GM21390 (cell line): ENCODE measurements around the gene APLNR.

Experiments
- ATAC-seq: cut with Tn5 transposase; IDR thresholded peaks from one replicate; pipeline ENCODE4 v1.9.1; 2021; ENCODE audit not compliant: unreplicated experiment

The APLNR gene

GRCh38 chr11:57219021-57219627 is 17.9 kb downstream of the APLNR start:
- no peak for ATAC-seq

- no peak for ATAC-seq
Measured at GRCh38 chr11:57217053-57217452, 20.0 kb downstream of the APLNR start.

- ATAC-seq, result no peak
Measured at GRCh38 chr11:57216463-57216862, 20.6 kb downstream of the APLNR start.

- no peak for ATAC-seq
Measured at GRCh38 chr11:57214494-57214893, 22.6 kb downstream of the APLNR start.

GRCh38 chr11:57214098-57214417 is 23.0 kb downstream of the APLNR start:
- no peak for ATAC-seq

GRCh38 chr11:57213342-57214097 is 23.5 kb downstream of the APLNR start:
- ATAC-seq, result no peak

GRCh38 chr11:57210781-57211180 is 26.3 kb downstream of the APLNR start:
- ATAC-seq, result no peak

GRCh38 chr11:57207168-57207567 is 29.9 kb downstream of the APLNR start:
- ATAC-seq, result no peak

GRCh38 chr11:57205041-57205641 is 31.9 kb downstream of the APLNR start:
- no peak for ATAC-seq

- ATAC-seq, result no peak
Measured at GRCh38 chr11:57203882-57204480, 33.1 kb downstream of the APLNR start.

- no peak for ATAC-seq
Measured at GRCh38 chr11:57203359-57203758, 33.7 kb downstream of the APLNR start.

- no peak for ATAC-seq
Measured at GRCh38 chr11:57202281-57202680, 34.8 kb downstream of the APLNR start.

- no peak for ATAC-seq
Measured at GRCh38 chr11:57200917-57201316, 36.1 kb downstream of the APLNR start.

GRCh38 chr11:57199330-57199729 is 37.7 kb downstream of the APLNR start:
- no peak for ATAC-seq

GRCh38 chr11:57197762-57198161 is 39.3 kb downstream of the APLNR start:
- no peak for ATAC-seq

GRCh38 chr11:57196596-57196995 is 40.5 kb downstream of the APLNR start:
- ATAC-seq, result no peak

- ATAC-seq, result no peak
Measured at GRCh38 chr11:57192316-57192715, 44.7 kb downstream of the APLNR start.

GRCh38 chr11:57191311-57192219 is 45.5 kb downstream of the APLNR start:
- ATAC-seq, result no peak

- no peak for ATAC-seq
Measured at GRCh38 chr11:57190548-57190947, 46.5 kb downstream of the APLNR start.
